ENCODE measurements around the gene LPP. TPM values are rescaled to one million over a fixed set of nuclear protein-coding genes. Genes with fewer than 3 reads are reported as not detected.
A peak's percentile ranks its signal among the peaks of the same experiment; 100 is the strongest.

Gene LPP
- total RNA-seq, 1 donor from 2014 or later, result 184 TPM

GRCh38 chr3:188353426-188353825 lies 199.5 kb downstream of the LPP start:
- no peaks in the 10 kb centered on the region for H3K27me3 Mint-ChIP-seq (ENCODE audit: unreplicated experiment)
- H3K36me3 Mint-ChIP-seq (ENCODE audit: unreplicated experiment), result peaks cover 9% of the 10 kb centered on the region
- no peak overlapping the region for H3K4me3 Mint-ChIP-seq (ENCODE audit: unreplicated experiment)
- DNase-seq (ENCODE audit: extremely low spot score, unreplicated experiment), result no peak
- TF ChIP-seq, protein P1, sequence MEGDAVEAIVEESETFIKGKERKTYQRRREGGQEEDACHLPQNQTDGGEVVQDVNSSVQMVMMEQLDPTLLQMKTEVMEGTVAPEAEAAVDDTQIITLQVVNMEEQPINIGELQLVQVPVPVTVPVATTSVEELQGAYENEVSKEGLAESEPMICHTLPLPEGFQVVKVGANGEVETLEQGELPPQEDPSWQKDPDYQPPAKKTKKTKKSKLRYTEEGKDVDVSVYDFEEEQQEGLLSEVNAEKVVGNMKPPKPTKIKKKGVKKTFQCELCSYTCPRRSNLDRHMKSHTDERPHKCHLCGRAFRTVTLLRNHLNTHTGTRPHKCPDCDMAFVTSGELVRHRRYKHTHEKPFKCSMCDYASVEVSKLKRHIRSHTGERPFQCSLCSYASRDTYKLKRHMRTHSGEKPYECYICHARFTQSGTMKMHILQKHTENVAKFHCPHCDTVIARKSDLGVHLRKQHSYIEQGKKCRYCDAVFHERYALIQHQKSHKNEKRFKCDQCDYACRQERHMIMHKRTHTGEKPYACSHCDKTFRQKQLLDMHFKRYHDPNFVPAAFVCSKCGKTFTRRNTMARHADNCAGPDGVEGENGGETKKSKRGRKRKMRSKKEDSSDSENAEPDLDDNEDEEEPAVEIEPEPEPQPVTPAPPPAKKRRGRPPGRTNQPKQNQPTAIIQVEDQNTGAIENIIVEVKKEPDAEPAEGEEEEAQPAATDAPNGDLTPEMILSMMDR (IDR thresholded peaks at IDR 0.05), result no peak
- no peaks in the 10 kb centered on the region for H3K9me3 Mint-ChIP-seq (ENCODE audit: unreplicated experiment)
- peak overlapping the region; percentile 19 for H3K27ac Mint-ChIP-seq (ENCODE audit: unreplicated experiment)
- H3K4me1 Mint-ChIP-seq (ENCODE audit: unreplicated experiment), result peaks cover 42% of the 10 kb centered on the region

GRCh38 chr3:188358787-188359493 lies 205.0 kb downstream of the LPP start:
- peaks cover 32% of the 10 kb centered on the region for H3K4me1 Mint-ChIP-seq (ENCODE audit: unreplicated experiment)
- no peak for DNase-seq (ENCODE audit: extremely low spot score, unreplicated experiment)
- peaks cover 7% of the 10 kb centered on the region for H3K36me3 Mint-ChIP-seq (ENCODE audit: unreplicated experiment)
- no peaks in the 10 kb centered on the region for H3K27me3 Mint-ChIP-seq (ENCODE audit: unreplicated experiment)
- TF ChIP-seq, protein P1 (IDR thresholded peaks at IDR 0.05), result no peak
- H3K27ac Mint-ChIP-seq (ENCODE audit: unreplicated experiment), result peak overlapping the region; percentile 48
- H3K4me3 Mint-ChIP-seq (ENCODE audit: unreplicated experiment), result no peak overlapping the region
- no peaks in the 10 kb centered on the region for H3K9me3 Mint-ChIP-seq (ENCODE audit: unreplicated experiment)

- no peak overlapping the region for H3K4me3 Mint-ChIP-seq (ENCODE audit: unreplicated experiment)
- TF ChIP-seq, protein P1 (IDR thresholded peaks at IDR 0.05), result no peak
- peaks cover 6% of the 10 kb centered on the region for H3K36me3 Mint-ChIP-seq (ENCODE audit: unreplicated experiment)
- H3K27me3 Mint-ChIP-seq (ENCODE audit: unreplicated experiment), result no peaks in the 10 kb centered on the region
- no peak overlapping the region for H3K27ac Mint-ChIP-seq (ENCODE audit: unreplicated experiment)
- no peaks in the 10 kb centered on the region for H3K9me3 Mint-ChIP-seq (ENCODE audit: unreplicated experiment)
- DNase-seq (ENCODE audit: extremely low spot score, unreplicated experiment), result no peak
- H3K4me1 Mint-ChIP-seq (ENCODE audit: unreplicated experiment), result peaks cover 36% of the 10 kb centered on the region
These were observed 206.5 kb downstream of the LPP start for GRCh38 chr3:188360364-188360881.

GRCh38 chr3:188361888-188362287 lies 207.9 kb downstream of the LPP start:
- no peak for DNase-seq (ENCODE audit: extremely low spot score, unreplicated experiment)
- H3K36me3 Mint-ChIP-seq (ENCODE audit: unreplicated experiment), result peaks cover 4% of the 10 kb centered on the region
- H3K4me1 Mint-ChIP-seq (ENCODE audit: unreplicated experiment), result peaks cover 38% of the 10 kb centered on the region
- H3K27me3 Mint-ChIP-seq (ENCODE audit: unreplicated experiment), result no peaks in the 10 kb centered on the region
- H3K27ac Mint-ChIP-seq (ENCODE audit: unreplicated experiment), result peak overlapping the region; percentile 11
- TF ChIP-seq, protein P1 (IDR thresholded peaks at IDR 0.05), result no peak
- H3K4me3 Mint-ChIP-seq (ENCODE audit: unreplicated experiment), result no peak overlapping the region
- no peaks in the 10 kb centered on the region for H3K9me3 Mint-ChIP-seq (ENCODE audit: unreplicated experiment)

DNA sequence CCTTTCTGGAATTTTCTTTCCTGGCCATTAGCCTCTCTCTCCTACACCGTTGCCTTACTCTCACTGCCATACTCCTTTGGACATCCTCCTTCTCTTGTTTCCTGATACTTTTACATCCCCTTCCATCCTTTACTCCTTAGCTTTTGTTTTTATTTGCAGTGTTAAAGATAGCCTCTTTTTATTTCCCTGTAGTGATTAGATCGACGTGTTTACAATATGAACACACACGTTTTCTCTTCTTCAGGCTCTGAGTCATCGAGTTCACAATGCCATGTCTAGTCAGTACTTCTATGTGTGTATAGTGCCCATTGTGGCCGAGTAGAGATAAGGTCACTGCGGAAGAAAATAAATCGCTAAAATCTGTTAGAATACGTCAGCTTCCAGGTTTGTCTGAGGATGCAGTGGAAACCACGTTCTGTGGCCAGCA lies 208.5 kb downstream of the LPP start:
- H3K9me3 Mint-ChIP-seq (ENCODE audit: unreplicated experiment), result no peaks in the 10 kb centered on the region
- peaks cover 2% of the 10 kb centered on the region for H3K36me3 Mint-ChIP-seq (ENCODE audit: unreplicated experiment)
- H3K4me3 Mint-ChIP-seq (ENCODE audit: unreplicated experiment), result no peak overlapping the region
- TF ChIP-seq, protein P1 (IDR thresholded peaks at IDR 0.05), result peak; percentile 19
- H3K27ac Mint-ChIP-seq (ENCODE audit: unreplicated experiment), result peak overlapping the region; percentile 78
- no peaks in the 10 kb centered on the region for H3K27me3 Mint-ChIP-seq (ENCODE audit: unreplicated experiment)
- H3K4me1 Mint-ChIP-seq (ENCODE audit: unreplicated experiment), result peaks cover 38% of the 10 kb centered on the region
- DNase-seq (ENCODE audit: extremely low spot score, unreplicated experiment), result no peak

Data from osteocyte (in vitro differentiated cells).